ENCODE results near the gene BYSL.

BYSL gene, protein sequence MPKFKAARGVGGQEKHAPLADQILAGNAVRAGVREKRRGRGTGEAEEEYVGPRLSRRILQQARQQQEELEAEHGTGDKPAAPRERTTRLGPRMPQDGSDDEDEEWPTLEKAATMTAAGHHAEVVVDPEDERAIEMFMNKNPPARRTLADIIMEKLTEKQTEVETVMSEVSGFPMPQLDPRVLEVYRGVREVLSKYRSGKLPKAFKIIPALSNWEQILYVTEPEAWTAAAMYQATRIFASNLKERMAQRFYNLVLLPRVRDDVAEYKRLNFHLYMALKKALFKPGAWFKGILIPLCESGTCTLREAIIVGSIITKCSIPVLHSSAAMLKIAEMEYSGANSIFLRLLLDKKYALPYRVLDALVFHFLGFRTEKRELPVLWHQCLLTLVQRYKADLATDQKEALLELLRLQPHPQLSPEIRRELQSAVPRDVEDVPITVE

DNA sequence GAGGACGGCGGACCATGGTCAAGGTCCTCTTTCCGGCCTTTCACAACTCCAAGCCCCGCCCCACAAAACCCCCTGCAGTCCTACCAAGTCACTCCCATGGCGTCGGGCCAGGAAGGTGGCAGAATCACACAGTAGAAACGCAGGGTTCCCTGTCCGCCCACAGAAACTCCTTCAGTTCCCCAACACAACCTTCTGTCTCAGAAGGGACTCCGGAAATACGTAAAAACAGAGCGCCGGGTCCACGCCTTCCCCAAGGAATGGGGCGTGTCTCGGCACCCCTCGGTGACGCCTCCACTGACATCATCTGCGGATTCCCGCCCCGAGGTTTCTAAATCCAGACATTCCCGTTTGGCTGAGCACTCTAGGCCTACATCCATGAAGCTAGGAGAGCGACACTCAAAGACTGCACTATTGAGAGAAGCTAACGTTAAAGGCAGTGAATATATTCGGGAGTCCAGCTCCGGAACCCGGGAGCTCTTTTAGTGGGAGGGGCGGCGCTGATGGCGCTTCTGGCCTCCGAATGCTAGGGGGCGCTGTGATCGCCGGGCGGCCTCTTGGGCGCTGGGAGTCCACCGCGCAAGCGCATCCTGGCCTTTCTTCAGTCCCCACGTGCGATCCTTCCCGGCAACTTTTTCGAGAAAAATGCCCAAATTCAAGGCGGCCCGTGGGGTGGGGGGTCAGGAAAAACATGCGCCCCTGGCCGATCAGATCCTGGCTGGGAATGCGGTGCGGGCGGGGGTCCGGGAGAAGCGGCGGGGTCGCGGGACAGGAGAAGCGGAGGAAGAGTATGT lies at the start of gene BYSL, which contains the start of gene MED20:
TSS of gene BYSL (plus strand) at position 579 of the 791 bp plus-strand sequence. CDS start at position 643, 64 bp downstream.
TSS of gene MED20 (minus strand) at position 219 of the 791 bp plus-strand sequence. CDS start at position 98, 121 bp downstream.
- DNase-seq, result peak; percentile 95

DNA sequence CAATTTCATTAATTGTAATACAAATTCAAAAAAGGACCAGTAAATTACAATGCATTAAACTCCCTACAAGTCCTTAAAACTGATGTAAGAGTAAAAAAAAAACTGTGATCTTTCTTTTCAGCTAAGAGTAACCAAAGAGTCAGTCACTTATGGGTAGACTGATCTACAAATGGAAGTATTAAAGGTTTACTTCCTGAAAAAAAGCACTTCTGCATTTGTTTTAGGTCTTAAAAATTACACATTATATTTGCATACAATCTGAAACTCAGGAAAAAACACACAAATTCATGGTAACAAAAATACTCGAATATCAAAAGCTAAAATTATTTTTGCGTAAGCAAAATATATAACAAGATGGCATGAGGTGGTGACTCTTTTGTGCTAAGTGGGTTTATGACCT lies 49.6 kb upstream of the BYSL start:
- no peak for DNase-seq

DNA sequence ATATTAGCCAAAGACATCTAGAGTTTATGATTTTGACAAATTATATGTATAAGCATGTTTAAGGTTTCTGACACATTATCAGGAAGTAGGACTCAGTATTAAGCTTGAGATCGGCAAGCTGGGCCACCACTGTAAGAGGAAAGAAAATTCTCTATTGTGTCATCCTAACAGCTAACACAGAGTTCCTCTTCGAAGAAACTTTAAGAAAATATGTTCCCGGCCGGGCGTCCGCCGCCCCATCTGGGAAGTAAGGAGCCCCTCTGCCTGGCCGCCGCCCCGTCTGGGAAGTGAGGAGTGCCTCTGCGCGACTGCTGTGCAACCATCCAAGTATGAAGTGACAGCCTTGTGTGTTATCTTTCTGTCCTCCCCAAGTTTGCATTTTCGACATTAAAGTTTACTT lies 49.2 kb upstream of the BYSL start:
- no peak for DNase-seq

DNA sequence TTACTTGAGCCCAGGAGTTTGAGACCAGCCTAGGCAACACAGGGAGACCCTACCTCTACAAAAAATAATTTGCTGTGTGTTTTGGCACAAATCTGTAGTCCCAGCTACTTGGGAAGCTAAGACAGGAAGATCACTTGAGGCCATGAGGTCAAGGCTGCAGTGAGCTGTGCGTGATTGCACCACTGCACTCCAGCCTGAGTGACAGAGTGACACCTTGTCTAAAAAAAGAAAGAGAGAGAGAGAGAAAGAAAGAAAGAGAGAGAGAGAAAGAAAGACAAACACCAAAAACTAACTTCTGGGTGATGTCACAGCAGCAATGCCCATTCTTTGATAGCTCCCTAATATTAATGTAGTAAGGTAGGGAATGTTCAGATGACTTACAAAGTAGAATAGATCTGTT lies 46.6 kb upstream of the BYSL start:
- DNase-seq, result no peak

DNA sequence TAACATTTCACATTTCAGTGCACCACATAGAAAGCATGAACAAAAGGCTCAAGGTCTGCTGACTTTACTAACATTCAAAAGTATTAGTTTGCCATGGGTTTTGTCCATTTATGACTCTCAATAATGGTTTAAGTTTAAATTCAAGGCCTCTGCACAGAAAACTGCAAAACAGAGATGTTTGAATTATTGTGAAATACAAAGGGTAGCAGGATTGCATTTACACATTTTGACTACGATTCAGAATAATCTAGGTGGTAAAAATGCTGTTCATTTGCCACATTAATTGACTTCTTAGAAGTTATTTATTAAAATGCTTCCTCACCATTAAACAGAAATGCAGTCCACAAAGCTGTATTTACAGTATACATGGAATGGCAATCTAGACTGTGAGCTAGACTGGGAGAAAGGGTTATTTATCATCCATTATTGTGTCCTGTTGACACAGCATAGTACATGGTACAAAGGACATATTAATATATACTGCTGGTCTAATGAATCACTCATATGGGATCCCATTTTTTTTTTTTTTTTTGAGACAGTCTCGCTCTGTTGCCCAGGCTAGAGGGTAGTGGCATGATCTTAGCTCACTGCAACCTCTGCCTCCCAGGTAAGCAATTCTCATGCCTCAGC lies 44.1 kb upstream of the BYSL start:
- no peak for DNase-seq

DNA sequence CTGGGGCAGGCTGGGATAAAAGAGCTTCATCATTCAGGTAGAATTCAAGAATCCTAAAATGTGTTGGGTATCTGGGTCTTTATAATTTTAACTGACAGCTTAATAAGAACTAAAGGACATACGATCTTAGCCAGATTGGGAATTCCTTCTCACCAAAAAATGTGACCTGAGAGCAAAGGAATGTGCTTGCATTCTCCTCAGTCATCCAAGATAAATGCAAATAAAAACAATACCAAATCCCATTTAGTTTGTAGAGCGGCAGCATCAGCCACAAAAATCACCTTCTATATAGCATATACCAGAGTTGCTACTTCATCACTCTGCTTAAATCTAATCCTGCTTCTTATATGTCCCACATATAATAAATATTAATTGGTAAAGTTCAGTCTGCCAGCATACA lies 43.1 kb upstream of the BYSL start:
- no peak for DNase-seq

DNA sequence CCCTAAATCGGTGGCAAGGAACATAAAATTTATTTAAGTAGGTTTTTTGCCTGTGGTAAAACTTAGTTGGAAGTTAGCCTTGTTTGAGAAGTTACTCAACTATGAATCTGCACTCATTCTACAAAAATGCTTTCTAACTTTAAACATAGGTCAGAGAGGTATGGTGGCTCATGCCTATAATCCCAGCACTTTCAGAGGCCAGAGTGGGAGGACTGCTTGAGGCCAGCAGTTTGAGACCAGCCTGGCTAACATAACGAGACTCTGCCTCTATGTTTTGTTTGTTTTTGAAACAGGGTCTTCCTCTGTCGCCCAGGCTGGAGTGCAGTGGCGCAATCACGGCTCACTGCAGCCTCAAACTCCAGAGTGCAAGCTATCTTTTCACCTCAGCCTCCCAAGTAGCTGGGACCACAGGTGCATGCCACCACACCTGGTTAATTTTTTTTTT lies 42.3 kb upstream of the BYSL start:
- no peak for DNase-seq

DNA sequence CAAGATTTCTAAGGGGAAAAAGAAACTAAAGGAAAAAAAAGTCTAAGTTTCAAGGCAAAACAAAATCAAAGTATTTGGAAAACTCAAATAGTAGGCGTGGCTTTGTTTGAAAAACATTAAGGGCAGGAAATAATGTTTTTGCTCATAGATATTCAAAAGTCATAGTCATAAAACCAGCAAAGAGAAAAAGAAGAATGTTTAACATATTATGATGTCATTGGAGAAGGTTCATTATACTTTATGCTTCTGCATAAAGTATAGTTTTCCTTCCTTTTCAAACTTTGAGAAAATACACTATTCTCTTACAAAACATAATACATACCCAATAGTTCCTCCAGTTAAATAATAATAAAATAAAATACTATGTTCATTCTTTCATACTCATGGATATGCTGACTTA lies 39.8 kb upstream of the BYSL start:
- DNase-seq, result no peak

DNA sequence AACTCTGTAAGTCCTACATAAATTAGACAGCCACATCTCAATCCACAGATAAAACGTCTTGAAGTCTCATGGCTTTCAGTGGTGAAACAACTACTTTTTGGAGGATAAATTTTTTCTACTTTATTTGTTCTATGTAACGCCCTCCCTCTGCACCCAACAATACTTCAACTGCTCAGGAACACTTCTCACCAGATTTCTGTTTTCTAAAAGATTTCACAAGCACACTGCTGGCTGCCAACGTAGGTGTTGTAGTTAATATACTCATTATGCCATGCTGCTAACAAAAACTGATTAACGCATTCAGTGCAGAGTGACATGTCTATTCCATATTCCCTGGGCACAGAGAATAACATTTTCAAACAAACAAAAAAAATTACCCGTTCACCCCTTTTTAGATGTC lies 36.3 kb upstream of the BYSL start:
- DNase-seq, result no peak

DNA sequence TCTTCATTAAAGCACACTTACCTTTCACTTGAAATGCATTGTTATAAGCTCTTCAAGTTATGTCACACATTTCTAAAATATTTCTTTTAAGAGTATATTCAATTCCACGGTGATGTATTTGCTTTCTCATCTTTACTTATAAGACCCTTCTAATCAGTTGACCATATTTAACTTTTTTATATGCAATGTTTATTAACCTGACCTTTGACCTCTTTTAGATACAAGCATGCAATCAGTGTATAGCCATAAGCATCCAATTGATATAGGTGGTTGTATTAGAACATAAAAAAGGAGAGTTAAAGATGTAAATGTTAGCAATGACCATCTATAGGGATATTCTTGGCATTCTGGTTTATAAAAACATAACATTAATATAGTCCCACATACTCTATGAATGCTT lies 35.4 kb upstream of the BYSL start:
- DNase-seq, result no peak

DNA sequence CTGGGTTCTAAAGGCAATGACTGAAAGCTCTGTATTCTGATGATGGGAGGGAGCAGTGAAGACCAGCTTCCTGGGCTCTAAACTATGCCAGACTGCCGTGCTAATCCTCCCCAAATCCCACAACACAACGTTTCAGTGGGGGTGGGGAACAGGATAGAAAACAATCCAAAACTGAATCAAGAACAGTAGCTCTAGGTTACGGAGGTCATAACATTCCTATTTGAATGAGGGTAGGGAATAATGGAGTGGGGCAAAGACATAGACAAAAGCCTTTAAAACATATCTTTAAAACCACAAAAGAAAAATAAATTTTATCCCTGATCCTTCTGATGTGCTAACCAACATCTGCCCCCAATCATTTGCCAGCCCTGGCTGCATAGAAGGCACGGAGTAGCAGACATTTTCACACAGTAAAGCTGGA lies 34.0 kb upstream of the BYSL start:
- no peak for DNase-seq

DNA sequence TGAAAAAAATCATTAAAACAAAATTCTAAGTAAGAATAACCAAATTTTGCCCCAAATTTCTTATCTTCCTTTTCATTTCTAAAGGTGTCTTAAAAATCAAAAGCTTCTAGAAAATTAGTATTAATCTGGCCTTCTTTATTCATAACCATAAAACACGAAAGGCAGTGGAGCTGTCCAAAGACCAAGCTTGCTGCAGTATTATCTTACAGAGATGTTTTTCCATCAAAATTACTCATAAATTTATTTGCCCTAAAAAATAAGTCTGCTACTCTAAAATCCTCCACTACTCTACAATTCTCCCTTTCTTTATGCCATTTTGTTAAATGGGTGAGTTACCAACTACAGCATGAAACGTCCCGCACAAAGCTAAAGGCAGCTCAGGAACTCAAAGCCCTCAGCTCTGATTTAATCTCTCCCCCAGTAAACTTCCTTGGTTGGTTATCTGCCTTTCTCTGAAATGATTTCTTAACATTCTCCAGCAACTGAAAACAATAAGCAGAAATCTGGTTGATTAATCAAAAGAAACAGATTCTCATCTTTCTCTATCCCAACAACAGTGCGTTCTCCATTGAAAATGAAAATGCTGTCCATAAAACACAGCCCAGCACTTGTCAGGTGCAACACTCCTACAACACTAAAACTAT lies 28.3 kb upstream of the BYSL start:
- no peak for DNase-seq

DNA sequence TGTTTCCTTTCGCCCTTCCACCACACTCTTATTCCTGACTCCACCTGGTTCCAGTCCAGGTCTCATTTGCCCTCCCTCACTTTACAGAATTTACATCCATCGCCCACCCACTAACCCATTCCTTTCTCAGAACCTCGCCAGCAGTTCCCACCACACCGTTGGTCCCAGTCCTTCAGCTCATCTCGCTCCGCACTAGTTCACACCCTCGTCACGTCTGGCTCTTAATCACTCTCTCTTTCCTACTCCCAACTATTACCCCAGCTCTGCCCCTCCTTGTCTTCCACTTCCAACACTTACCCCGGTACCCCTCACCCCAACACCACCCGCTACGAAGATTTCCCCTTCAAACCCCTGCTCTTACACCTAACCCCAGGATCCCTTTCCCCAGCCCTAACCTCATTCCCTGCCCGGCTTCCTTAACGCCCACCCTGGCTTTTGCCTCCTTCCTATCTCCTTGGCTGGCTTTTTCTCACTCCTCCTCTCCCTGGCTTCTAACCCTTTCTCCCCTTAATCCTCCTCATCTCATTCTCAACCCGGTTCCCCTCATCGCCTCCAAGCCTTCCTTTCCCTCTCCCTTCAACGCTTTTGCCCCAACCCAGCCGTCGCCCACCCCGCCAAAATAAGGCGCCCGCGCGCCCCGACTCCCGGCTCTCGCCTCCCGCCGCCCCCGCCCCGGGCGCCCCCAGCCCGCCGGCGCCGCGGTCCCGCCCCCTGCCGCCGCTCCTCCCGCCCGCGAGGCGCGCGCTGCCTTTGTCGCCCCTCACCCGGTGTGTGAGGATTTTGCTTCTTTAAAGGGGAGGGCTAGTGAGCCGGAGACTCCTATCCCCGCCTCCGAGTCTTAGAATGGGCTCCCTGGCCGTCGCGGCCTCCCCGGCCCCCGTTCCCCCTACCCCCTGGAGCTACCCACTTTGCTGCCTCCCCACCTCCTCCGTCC lies 26.7 kb upstream of the BYSL start:
- DNase-seq, result no peak

DNA sequence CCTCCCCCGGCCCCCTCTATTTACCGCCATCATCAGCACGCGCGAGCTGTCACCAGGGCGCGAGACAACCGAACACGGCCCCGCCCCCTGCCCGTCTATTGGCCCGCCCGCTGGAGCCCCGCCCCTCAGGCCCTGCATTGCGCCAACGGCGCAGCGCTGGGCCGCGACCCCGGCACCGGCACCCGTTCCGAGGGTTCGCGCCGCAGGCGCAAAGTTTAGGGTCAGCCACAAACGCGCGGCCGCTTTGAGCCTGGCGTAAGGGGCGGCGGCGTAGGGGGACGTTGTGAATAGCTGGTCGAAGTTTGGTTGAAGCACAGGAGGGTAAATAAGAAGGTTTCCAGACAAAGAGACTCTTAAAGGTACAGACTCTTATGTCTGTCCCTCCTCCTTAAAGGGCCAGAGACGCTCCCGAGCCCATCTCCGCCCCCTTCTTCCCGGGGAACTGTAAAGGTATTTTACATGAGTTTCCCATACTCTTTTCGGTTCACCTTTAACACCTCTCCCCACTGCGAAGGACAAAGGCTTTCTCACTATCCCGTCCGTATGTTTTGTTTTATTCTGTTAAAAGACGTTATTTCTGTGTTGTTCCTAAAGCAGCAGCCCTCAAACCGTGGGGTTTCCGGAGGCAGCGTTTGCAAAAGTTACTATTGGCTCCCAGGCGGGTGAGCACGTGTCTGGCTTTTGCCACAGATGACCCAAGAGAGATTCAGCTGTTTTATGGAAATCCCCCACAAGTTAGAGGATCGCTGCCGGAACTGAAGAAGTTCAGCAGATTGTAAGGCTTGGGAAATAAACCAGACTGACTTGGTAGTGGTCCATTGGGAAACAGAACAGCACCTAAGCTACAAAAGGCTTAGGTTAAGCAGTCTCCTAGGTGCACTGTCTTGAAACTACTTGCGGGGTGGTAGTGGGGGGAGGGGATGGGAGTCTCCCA lies 25.7 kb upstream of the BYSL start, which contains the start of gene USP49:
TSS of gene USP49 (minus strand) at position 76 of the 934 bp plus-strand sequence. CDS start 88,392 bp downstream, outside the sequence.
- DNase-seq, result peak; percentile 94

DNA sequence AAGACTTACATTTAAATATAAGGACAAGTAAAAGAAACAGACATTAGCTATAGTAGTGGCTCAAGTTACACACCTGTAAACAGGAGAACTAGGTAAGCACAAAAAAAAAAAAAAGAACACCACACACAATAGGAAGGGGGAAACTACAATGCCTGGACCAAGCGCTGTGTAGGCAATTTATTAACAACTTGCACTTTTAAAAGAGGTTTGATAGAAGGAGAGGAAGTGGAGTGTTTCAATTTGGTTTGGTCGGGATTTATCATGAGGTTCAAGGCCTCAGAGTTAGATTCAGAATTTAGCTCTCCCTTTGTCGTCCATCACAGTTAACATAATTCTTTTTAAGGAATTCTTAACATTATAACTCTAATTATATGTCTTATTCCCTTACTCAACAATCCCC lies 25.0 kb upstream of the BYSL start:
- no peak for DNase-seq

DNA sequence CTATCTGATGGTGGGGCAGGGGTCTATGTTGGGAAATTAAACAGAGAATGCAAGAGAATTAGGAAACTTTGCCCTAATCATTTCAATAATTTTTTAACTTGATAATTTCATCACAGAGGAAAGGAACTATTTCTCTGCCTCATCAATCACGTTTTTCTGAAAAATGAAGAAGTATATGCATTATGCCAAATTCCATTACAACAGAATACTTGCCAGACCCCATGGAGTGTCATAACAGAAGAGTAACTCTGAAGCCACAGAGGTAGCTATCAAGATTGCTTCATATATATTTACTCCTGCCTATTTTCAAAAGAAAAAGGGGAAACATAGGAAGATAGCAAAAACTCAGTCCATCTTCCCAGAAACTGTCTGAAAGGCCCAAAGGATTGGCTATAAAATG lies 20.4 kb upstream of the BYSL start:
- DNase-seq, result no peak

DNA sequence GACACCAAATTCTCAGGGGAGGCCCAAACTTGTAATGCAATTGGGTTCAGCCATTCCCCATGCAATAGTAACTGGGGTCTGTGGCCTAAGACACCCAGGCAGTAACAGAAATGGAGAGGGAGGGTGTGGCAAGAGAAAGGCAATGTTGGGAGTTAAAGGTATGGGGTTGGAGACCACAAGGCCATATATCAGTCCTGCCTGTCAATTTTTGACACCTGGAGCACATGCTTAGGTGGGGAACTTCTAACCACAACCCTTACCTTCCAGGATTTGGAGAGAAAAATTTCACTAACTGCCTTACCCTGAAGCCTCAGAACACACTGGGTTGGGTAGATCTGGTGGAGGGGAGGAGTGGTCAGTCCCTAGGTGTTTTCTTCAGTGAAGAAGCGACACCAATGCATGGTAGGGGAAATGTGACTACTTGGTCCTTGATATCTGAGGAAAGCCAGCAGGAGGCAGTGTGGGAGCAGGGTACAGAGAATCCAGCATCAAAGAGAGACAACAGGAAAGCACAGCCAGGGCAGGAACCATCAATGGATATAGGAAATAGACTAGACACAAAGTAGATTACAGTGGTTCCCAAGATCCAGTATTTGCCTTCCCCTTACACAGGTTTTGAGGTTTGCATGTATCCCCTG lies 19.3 kb upstream of the BYSL start:
- DNase-seq, result no peak

DNA sequence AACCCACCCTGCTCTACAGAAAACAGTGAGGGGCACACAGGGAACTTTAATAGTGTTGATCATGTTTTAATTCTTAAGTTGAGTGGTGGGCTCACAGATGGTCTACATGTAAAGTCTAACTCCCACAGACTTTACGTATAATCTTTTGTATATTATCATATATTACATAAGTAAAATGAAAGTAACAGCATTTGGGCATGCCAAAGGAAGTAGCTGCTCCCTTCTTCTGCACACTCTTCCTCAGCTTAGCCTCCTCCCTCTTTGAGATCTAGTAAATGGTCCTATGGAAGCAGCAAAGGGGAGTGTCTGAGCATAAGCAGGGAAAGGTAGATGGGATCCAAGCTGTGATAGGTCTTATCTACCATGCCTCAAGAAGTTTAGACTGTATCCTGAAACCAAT lies 11.6 kb upstream of the BYSL start:
- no peak for DNase-seq

DNA sequence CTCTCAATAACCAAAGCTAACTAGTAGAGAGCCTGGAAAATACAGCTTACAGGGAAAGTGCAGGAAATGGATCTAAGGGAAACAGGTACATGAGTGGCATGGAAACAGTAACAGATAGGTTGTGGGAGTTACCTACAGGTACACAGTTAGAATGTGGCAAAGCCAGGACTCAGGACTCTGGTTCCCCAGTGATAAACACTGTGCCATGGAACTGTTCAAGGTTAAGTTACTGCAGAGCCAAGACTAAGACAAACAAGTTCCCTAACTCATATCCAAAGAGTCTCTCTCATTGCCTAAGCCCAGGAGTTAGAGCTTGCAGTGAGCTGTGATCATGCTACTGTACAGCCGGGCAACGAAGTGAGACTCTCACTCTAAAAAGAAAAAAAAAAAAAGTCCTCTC lies 7.0 kb upstream of the BYSL start:
- DNase-seq, result no peak

Data from left hindlimb (tissue), 1 donor.